ENCODE measurements around the gene HBQ1.
"Not testable (repeated sequence)": the region's sequence is repeated elsewhere in the genome, so short reads cannot be mapped to it uniquely, and the experiment has no call there.

Gene HBQ1

DNA sequence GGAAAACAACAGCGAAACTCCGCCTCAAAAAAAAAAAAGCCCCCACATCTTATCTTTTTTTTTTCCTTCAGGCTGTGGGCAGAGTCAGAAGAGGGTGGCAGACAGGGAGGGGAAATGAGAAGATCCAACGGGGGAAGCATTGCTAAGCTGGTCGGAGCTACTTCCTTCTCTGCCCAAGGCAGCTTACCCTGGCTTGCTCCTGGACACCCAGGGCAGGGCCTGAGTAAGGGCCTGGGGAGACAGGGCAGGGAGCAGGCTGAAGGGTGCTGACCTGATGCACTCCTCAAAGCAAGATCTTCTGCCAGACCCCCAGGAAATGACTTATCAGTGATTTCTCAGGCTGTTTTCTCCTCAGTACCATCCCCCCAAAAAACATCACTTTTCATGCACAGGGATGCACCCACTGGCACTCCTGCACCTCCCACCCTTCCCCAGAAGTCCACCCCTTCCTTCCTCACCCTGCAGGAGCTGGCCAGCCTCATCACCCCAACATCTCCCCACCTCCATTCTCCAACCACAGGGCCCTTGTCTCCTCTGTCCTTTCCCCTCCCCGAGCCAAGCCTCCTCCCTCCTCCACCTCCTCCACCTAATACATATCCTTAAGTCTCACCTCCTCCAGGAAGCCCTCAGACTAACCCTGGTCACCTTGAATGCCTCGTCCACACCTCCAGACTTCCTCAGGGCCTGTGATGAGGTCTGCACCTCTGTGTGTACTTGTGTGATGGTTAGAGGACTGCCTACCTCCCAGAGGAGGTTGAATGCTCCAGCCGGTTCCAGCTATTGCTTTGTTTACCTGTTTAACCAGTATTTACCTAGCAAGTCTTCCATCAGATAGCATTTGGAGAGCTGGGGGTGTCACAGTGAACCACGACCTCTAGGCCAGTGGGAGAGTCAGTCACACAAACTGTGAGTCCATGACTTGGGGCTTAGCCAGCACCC is 5.0 kb upstream of the HBQ1 start:
- Histone ChIP-seq H3K27ac (no peak overlapping the region), H3K4me3 (no peak overlapping the region)
- DNase-seq (ENCODE audit: low spot score): no peak
- TF ChIP-seq, protein P1, sequence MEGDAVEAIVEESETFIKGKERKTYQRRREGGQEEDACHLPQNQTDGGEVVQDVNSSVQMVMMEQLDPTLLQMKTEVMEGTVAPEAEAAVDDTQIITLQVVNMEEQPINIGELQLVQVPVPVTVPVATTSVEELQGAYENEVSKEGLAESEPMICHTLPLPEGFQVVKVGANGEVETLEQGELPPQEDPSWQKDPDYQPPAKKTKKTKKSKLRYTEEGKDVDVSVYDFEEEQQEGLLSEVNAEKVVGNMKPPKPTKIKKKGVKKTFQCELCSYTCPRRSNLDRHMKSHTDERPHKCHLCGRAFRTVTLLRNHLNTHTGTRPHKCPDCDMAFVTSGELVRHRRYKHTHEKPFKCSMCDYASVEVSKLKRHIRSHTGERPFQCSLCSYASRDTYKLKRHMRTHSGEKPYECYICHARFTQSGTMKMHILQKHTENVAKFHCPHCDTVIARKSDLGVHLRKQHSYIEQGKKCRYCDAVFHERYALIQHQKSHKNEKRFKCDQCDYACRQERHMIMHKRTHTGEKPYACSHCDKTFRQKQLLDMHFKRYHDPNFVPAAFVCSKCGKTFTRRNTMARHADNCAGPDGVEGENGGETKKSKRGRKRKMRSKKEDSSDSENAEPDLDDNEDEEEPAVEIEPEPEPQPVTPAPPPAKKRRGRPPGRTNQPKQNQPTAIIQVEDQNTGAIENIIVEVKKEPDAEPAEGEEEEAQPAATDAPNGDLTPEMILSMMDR (IDR thresholded peaks at IDR 0.05): no peak

DNA sequence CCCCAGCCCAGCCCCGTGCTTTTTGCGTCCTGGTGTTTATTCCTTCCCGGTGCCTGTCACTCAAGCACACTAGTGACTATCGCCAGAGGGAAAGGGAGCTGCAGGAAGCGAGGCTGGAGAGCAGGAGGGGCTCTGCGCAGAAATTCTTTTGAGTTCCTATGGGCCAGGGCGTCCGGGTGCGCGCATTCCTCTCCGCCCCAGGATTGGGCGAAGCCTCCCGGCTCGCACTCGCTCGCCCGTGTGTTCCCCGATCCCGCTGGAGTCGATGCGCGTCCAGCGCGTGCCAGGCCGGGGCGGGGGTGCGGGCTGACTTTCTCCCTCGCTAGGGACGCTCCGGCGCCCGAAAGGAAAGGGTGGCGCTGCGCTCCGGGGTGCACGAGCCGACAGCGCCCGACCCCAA is 4.3 kb upstream of the HBQ1 start:
- not testable (repeated sequence) for H3K4me3 ChIP-seq; DNase-seq (ENCODE audit: low spot score); H3K27ac ChIP-seq

DNA sequence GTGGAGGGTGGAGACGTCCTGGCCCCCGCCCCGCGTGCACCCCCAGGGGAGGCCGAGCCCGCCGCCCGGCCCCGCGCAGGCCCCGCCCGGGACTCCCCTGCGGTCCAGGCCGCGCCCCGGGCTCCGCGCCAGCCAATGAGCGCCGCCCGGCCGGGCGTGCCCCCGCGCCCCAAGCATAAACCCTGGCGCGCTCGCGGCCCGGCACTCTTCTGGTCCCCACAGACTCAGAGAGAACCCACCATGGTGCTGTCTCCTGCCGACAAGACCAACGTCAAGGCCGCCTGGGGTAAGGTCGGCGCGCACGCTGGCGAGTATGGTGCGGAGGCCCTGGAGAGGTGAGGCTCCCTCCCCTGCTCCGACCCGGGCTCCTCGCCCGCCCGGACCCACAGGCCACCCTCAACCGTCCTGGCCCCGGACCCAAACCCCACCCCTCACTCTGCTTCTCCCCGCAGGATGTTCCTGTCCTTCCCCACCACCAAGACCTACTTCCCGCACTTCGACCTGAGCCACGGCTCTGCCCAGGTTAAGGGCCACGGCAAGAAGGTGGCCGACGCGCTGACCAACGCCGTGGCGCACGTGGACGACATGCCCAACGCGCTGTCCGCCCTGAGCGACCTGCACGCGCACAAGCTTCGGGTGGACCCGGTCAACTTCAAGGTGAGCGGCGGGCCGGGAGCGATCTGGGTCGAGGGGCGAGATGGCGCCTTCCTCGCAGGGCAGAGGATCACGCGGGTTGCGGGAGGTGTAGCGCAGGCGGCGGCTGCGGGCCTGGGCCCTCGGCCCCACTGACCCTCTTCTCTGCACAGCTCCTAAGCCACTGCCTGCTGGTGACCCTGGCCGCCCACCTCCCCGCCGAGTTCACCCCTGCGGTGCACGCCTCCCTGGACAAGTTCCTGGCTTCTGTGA is 3.5 kb upstream of the HBQ1 start, which contains the start of gene HBA1:
Gene HBA1, plus strand, starts transcription at position 204 of the 906 bp plus-strand sequence. Its CDS starts 37 bp downstream, at position 241.
- H3K4me3 ChIP-seq; DNase-seq (ENCODE audit: low spot score); H3K27ac ChIP-seq: not testable (repeated sequence)

DNA sequence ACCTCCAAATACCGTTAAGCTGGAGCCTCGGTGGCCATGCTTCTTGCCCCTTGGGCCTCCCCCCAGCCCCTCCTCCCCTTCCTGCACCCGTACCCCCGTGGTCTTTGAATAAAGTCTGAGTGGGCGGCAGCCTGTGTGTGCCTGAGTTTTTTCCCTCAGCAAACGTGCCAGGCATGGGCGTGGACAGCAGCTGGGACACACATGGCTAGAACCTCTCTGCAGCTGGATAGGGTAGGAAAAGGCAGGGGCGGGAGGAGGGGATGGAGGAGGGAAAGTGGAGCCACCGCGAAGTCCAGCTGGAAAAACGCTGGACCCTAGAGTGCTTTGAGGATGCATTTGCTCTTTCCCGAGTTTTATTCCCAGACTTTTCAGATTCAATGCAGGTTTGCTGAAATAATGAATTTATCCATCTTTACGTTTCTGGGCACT is 2.9 kb upstream of the HBQ1 start:
- TF ChIP-seq, protein P1 (IDR thresholded peaks at IDR 0.05): no peak

DNA sequence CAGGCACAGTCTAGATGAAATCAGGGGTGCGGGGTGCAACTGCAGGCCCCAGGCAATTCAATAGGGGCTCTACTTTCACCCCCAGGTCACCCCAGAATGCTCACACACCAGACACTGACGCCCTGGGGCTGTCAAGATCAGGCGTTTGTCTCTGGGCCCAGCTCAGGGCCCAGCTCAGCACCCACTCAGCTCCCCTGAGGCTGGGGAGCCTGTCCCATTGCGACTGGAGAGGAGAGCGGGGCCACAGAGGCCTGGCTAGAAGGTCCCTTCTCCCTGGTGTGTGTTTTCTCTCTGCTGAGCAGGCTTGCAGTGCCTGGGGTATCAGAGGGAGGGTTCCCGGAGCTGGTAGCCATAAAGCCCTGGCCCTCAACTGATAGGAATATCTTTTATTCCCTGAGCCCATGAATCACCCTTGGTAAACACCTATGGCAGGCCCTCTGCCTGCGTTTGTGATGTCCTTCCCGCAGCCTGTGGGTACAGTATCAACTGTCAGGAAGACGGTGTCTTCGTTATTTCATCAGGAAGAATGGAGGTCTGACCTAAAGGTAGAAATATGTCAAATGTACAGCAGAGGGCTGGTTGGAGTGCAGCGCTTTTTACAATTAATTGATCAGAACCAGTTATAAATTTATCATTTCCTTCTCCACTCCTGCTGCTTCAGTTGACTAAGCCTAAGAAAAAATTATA is 2.1 kb upstream of the HBQ1 start:
- TF ChIP-seq, protein P1 (IDR thresholded peaks at IDR 0.05): no peak
- no peak for DNase-seq (ENCODE audit: low spot score)
- H3K4me3 ChIP-seq: no peak overlapping the region
- H3K27ac ChIP-seq: no peak overlapping the region

More for the DNA sequence above, 2.9 kb upstream of the HBQ1 start:
- no peak overlapping the region for H3K4me3 ChIP-seq
- H3K27ac ChIP-seq: no peak overlapping the region
- no peak for DNase-seq (ENCODE audit: low spot score)

DNA sequence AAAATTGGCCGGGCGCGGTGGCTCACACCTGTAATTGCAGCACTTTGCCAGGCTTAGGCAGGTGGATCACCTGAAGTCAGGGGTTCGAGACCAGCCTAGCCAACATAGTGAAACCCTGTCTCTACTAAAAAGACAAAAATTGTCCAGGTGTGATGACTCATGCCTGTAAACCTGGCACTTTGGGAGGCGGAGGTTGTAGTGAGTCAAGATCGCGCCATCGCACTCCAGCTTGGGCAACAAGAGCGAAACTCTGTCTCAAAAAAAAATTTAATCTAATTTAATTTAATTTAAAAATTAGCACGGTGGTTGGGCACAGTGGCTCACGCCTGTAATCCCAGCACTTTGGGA is 1.6 kb upstream of the HBQ1 start:
- TF ChIP-seq, protein P1 (IDR thresholded peaks at IDR 0.05): no peak
- Histone ChIP-seq H3K27ac (no peak overlapping the region), H3K4me3 (no peak overlapping the region)
- no peak for DNase-seq (ENCODE audit: low spot score)

DNA sequence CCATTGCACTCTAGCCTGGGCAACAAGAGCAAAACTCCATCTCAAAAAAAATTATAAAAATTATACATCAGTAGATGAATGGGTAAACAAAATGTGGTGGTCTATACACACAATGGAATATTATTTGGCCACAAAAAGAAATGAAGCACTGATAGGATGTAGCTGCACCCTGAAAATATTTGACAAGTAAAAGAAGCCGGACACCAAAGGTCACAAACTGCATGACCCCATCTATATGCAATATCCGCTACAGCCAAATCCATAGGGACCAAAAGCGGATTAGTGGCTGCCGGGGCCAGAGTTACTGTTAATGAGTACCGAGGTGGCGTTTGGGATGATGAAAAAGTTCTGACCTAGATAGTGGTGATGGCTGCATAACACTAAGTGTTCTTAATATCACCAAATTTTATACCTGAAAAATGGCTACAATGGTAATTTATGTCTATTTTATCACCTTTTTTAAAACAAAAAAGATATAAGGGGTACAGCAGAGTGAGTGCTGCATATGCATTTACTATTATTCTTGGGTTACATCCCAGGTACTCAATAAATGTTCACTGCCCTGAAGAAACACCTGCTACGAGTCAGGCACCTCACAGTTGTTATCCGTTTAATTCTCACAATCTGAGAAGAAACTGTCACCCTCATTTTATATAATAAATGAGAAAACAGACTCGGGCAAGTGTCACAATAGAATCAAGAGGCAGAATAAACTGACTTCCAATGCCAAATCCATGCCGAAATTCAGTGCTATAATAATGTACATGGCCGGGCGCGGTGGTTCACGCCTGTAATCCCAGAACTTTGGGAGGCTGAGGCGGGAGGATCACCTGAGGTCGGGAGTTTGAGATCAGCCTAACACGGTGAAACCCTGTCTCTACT is 807 bp upstream of the HBQ1 start:
- TF ChIP-seq, protein P1 (IDR thresholded peaks at IDR 0.05): no peak
- no peak overlapping the region for H3K27ac ChIP-seq
- DNase-seq (ENCODE audit: low spot score): no peak
- peak overlapping the region; percentile 63 for H3K4me3 ChIP-seq

Measured in coronary artery (tissue), 2 donors.